Smooth muscle cell of the umbilical artery (primary cell): ENCODE measurements around the gene EID3. TPM values are rescaled to one million over a fixed set of nuclear protein-coding genes. Genes with fewer than 3 reads are reported as not detected.

Experiments used
- total RNA-seq: library from RNA; depleted of rRNA; stranded (reverse); fragments of >200 nt; gene quantifications from 2 replicates; pipeline ENCODE4 v1.2.3, GENCODE V29; 2014

EID3 gene
- 7.1 and 12.1 TPM in 2 replicates for total RNA-seq

DNA sequence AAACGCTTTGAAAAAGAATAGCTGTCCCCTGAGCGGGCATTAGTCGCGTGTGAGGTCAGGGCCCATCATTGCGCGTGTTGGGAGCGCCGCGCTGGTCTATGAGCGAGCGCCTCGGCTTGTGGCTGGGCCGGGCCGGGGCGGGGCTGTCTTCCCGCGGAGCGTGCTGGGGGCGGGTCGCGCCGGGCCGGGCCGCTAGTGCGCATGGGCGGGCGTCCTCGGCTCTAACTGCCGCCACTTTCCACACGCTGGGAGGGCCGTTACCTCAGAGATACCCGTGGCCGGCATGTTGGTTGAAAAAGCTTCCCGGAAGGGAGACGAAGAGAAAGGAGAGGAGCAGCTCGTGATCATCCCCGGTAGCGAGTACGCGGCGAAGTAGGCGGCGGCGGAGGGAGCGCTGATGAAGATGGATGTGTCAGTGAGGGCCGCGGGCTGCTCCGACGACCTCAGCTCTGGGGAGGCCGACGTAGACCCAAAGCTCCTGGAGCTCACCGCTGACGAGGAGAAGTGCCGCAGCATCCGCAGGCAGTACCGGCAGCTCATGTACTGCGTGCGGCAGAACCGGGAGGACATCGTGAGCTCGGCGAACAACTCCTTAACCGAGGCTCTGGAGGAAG, at the start of gene EID3:
Gene EID3 (plus strand): TSS at position 202 of the 614 bp plus-strand sequence. CDS start 196 bp downstream, at position 398.

Other genes starting within 250 kb of the EID3 start
- gene HCFC2, start 239.2 kb upstream of the EID3 start, total RNA-seq, result 24.4 and 30.3 TPM in 2 replicates
- gene NFYB, start 165.5 kb upstream of the EID3 start, total RNA-seq, result 30.5 and 30.9 TPM in 2 replicates
- gene TXNRD1, start 88.0 kb upstream of the EID3 start, total RNA-seq, result 259 and 688 TPM in 2 replicates
- gene CHST11, start 153.2 kb downstream of the EID3 start, total RNA-seq, result 11.3 and 16.0 TPM in 2 replicates